Fibroblast of skin of scalp (primary cell): ENCODE data around the gene SDR42E1. TPM values are rescaled to one million over a fixed set of nuclear protein-coding genes. Genes with fewer than 3 reads are reported as not detected.

Source experiments
- DNase-seq: peaks from one replicate; pipeline ENCODE4 v3.0.0-alpha.2; 2013
- polyA plus RNA-seq, 2 experiments: library from polyadenylated mRNA; unstranded; fragments of 120-200 nt; gene quantifications; one replicate each; pipeline ENCODE4 v1.2.1, GENCODE V29; 2013; ENCODE audit not compliant: insufficient read length in 2 of 2

The SDR42E1 gene, protein sequence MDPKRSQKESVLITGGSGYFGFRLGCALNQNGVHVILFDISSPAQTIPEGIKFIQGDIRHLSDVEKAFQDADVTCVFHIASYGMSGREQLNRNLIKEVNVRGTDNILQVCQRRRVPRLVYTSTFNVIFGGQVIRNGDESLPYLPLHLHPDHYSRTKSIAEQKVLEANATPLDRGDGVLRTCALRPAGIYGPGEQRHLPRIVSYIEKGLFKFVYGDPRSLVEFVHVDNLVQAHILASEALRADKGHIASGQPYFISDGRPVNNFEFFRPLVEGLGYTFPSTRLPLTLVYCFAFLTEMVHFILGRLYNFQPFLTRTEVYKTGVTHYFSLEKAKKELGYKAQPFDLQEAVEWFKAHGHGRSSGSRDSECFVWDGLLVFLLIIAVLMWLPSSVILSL
- 0.10 TPM for polyA plus RNA-seq (2013, experiment 1 of 2; ENCODE audit: insufficient read length)
- 0.22 TPM for polyA plus RNA-seq (2013, experiment 2 of 2; ENCODE audit: insufficient read length)

DNA sequence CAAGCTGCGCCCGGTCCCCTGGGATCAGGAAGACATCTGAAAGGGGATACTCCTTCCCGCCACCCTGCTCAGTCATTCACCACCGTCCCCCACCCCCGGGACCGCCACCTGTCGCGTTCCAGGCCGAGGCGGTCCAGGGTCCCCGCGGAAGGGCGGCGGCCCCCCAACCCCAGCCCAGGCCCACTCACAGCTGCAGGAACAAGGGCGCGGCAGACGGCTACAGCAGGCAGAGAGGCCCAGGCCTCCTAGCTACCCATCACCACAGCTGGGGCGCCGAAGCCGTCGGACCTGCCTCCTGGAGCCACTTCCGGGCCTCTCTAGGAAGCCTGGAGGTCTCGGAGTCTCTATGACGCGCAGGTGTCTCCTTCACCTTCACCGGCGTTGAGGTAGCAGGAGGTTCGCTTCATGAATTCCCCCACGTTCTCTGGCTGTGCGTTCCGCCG lies at the start of gene SDR42E1:
SDR42E1 (minus strand) TSS at position 272 of the 443 bp plus-strand sequence. CDS start 10,612 bp downstream, outside the sequence.
- no peak for DNase-seq

DNA sequence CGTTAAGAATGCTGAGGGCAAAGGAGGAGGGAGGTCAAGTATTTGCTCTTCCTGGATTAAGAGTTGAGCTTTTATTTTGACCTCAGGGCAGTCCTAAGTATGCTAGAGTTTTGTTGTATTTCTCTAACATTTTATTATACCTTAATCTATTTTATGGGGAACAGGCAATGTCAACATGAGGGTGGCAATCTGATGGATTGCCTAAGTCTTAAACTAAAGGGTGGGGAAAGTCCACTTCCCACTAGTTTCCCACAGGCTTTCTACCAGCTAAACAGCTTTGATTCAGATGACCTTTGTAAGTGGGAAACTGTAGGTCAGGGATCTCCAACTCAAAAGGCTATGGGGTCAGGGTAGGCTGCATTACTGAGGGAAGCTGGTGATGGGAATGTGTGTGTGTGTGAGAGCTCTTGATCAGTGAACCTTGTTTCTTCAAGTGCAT lies 48.7 kb upstream of the SDR42E1 start:
- no peak for DNase-seq

DNA sequence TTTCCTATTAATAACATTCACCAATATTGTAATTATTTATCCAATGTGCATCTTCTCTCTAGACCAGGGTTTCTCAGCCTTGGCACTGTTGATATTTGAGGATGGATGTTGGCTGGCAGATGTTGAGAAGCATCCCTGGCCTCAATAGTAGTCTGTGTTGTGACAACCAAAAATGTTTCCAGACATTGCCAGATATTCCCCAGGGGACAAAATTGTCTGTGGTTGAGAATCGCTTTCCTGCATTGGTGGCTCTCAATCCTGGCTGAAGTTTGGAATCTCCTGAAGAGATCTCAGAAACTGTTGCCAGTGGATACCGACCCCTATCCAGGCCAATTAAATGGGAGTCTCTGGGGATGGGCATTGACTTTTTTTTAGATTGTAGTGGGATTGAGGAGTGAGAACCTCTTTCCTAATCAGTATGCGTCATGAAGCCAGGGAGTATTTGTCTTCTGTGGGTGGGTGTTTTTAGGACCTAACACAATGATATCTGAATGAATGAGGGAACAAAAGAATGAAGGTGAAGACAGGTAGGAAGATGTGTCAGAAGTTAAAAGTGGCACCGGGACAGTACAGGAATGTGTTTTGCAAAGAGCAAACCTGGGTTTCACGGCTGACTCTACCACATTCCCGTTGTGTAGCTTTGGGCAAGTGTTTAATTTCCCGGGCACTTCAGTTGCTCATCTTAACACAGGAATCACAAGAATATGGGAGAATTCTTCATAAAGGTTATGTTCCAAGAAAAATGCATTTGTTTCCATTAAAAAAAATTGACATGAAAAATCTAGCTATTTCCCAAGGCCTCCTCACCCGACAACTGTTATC lies 48.1 kb upstream of the SDR42E1 start:
- DNase-seq: peak; percentile 28

DNA sequence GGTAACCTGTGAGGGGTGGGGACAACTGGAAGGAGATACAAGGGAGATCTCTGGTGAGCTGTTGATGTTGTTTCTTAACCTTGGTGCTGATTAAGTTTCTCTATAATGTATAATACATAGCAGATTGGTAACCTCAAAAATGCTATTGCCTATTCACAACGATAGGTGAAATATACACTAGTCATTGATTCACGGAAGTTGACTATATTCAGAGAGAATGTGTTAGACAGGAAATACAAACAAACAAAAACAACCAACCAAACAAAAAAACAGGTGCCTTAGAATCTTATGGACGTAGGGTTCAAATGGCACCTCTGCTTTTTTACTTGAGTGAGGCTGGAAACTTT lies 45.3 kb upstream of the SDR42E1 start:
- DNase-seq: no peak

DNA sequence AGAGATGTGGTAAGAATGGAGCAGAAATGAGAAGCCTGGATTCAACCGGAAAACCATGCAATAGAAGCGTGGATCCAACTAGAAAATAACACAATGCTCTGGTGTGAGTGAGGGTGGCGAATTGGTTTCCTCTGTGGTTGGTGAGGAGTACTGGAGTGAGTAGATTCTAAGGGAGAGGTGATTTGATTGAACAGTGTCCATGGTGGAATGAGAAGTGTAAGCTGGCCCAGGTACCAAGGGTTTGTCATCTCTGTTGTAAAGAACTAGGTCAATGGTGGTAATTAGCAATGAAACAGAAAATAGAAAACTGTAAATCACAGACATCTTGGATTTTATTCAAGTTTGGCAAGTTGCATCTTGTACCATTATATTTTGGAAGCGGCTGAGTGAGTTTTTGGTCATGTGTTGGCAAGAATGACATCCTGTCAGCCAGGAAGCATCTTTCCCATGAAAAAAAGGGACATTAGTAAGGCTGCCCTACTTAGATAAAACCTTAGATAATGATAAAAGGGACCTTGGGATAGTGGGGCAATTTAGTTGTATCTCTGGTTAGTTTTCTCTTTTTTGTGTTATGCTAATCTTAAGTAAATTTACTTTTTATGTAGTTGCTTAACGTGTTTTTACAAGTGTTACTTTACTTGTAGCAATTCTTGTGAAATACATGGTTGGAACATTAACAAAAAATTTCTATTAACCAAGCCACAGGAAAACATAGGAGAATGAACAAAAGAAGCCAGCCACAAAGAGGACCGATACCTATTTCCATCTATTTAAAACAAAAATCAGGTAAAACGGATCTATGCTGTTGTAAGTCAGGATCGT lies 44.7 kb upstream of the SDR42E1 start:
- no peak for DNase-seq

DNA sequence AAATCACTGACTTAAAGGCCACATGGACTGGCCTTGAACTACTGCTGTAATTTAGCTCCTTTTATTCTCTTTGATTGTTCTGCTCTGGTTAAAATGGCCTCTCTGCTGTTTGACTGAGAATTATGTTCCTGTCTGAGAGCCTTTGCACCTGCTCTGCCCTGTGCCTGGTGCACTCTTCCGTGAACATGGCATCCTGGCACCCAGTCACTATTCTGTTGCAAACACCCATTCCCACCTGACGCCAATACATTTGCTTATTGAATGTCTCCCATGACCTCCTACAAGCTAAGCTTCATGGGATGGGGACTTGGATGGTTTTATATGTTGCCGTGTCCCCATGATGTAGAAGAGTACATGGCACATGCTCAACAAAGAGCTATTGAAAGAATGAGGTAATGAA lies 43.8 kb upstream of the SDR42E1 start:
- no peak for DNase-seq

DNA sequence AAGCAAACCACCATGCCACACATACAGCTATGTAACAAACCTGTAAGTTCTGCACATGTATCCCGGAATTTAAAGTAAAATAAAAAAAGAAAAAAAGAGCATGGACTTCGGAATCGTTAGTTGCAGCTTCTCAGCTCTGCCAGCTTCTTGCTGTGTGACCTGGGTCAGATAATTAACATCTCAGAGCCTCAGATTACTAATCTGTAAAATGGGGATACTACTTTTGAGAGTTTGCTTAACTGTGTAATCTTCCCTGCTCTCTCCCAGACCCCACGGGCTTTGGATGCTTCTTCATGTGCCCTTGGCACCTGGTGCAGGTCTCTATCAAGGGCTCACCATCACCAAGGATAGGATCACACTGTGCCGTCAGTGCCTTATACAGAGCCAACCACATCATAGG lies 40.4 kb upstream of the SDR42E1 start:
- DNase-seq: no peak

DNA sequence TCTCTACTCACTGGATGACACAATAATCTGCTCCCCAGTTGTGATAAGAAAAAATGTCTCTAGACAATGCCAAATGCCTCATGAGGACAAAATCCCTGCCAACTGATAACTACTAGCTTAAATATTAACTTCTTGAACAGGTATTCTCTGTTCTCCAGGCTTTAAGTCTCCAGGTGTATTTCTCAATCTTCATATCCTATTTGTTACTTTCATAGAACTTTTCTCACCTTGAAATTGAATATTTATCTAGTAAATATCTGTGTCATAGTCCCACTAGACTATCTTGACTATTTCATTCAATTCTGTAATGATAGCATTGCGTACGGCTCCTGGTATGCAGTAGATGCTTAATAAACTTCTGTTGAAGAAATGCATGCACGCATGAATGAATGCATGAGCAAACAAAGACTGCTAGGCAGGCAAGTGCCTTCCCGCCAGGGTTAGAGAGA lies 39.7 kb upstream of the SDR42E1 start:
- DNase-seq: no peak

DNA sequence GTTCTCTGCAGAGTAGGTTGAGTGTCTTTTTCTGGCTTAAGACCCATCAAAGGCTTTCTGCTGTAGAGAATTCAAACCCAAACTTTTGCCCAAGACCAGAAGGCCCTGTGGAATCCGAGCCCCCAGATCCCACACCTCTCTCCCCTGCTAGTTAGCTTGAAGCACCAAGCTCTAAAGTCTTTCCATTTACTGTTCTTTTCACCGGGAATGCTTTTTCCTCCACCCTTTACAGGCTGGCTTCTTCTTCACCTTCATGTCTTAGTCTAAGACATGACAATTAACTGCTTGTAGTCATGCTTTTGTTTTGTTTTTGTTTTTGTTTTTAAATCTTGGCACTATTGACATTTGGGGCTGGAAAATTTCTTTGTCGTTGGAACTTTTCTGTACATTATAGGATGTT lies 39.2 kb upstream of the SDR42E1 start:
- DNase-seq: no peak

DNA sequence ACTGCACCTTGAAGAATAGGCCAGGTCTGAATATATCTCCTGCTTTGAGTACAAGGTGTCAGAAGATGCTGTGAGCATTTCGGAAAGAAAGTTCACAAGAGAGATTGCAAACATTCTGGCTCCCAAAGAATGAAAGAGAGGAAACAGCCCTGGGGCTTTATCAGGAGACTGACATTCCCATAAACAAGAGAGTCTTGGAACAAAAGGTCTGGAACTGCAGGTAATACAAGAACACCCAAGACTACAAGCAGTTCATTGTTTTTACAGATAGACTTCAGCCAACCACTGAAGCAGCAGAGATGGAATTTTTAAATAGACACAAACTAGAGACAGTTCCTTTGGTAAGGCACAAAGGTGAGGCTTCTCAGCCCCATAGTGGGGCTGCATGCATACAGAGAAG lies 38.2 kb upstream of the SDR42E1 start:
- DNase-seq: no peak

DNA sequence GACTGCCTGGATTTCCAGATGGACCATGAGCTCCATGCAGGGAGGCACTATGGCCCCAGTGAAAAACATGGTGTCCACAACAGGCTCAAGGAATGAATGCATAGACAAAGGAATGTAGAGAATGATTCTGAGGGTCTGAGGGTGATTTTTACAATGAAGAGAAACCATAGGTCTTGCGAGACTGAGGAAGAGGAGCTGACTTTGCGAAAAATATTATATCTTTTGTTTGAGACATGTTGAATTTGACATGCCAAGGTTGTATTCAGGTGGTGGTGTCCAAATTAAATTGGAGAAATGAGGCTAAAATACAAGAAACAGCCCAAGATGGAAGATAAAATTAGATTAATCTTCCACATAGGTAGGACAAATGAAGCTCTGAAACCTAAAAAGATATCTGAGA lies 36.5 kb upstream of the SDR42E1 start:
- DNase-seq: no peak

DNA sequence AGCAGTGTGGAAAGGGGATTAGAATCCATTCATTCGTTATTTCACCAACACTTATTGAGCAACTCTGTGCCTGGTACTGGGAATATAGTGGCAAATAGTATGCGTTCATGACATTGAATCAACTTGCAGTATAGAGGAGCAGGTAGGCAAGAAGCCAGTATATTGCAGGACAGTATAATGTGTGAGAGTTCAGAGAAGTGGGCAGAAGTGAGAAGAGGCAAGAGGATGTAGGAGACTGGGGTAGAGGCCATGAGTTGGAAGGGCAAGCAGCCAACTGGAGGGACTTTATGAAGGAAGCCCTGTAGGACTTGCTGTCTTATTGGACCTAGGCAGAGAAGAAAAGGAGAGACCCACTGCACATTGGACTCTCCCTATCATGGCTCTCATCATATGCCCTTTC lies 36.1 kb upstream of the SDR42E1 start:
- DNase-seq: no peak

DNA sequence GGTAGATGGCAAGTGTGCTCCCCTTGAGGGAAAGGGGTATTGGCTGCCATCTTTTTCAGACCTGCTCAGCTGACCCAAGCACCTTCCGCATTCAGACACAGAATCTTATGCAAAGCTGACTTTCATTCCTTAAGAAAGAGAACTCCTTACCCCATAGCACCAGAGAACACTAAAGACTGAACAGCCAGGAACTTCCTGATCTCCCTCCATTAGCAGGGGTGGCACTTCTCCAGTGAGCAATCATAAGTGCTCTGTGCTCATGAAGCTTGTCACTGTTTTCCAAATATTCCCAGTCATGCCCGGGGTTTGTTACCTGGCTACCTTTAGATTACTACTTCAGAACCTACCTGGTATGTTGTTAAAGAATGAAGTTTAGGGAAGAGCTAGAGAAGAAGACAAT lies 35.7 kb upstream of the SDR42E1 start:
- DNase-seq: no peak

DNA sequence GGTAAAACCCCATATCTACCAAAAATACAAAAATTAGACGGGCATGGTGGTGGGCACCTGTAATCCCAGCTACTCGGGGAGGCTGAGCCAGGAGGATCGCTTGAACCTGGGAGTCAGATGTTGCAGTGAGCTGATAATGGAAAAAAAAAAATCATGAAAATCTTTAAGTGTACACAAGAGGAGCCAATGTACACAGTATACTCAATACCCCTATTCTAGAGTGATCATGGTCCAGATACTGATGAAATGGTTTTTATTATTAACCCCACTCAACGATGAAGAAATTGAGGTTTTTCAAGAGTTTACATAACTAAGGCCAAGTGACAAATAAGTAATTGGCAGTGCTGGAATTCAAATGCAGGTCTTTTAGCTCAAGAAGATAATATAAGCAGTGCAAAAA lies 35.3 kb upstream of the SDR42E1 start:
- DNase-seq: no peak

DNA sequence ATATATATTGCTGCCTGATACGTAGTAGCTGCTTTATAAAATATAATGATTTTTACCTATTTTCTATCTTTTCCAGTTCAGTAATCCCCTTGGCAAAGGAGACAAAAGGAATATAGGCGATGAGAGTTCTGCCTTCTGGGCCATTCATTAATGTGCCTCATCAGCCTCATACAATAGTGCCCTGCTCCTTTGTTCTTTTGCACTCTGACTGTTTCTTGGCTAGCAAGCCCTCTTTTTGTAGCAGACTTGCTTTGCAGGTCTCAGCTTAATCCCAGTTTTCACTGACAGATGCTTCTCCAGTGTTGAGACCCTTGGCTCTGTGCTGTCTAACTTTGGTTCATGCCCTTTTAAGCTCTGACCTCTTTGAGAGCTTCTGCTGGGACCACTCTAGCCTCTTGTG lies 34.2 kb upstream of the SDR42E1 start:
- no peak for DNase-seq

DNA sequence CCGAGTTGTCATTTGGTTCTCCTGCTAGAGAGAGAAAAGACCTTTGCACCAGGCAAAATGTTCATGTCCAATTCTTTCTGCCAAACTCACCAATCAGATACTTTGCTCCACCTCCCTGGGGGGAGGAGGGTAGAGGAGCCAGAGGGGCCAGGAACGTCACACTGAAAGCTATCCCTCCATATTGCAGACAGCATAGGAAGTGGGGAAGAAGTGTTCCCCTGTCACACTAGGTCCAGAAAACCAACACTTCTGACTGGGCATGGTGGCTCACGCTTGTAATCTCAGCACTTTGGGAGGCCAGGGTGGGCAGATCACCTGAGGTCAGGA lies 33.3 kb upstream of the SDR42E1 start:
- DNase-seq: no peak

DNA sequence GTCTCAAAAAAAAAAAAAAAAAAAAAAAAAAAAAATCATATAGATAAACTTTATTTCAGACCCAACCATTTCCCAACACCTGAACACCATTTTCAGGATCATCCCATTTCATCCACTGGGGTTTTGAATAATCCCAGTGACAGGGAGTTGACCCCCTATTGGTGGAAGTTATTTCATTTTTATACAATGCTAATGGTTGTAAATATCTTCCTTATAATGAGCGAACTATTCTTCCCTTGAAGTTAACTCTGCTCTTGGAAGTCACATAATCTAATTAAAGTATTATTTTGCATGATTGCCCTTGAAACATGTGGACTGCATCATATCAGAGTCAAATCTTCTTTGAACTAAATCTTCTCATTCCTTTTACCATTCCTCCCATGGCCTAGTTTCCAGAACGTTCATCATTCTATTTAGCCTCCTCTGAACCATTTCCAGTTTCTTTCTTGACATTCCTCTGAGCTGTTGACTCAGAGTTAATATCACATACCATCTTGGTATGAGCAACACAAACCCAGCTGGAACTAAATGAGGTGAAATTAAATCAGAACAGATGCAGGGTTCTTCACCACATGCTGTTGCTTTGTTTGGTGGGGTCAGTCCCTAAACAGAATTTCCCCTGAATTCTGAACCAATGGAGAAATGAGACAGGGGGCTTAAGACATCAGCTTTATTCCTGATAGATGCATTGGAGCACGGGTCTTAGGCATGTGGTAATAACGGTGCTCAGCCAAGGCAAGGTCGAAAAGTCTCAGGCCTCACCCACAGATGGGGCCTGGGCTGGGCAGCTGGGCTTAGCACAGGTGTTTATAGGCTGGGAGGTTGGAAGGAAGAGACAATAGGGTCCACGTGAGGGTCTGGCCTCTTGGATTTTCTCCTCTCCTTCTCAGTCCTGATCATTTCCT lies 32.7 kb upstream of the SDR42E1 start:
- peak; percentile 79 for DNase-seq

DNA sequence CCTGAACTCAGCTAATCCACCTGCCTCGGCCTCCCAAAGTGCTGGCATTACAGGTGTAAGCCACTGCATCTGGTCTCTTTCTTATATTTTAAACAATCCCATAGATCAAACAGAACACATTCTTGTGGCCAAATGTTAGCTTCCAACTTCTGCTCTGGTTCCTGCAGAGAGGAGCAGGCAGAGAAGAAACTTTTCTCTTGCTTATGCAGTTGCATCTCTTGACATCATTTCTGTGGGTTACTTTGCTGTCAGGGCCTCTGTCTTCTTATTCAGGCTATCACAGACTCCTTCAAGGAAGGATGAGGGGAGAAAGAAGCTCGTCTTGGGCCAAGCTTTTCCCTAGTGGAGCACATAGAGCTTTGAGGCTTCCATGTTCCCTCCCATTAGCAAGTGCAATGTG lies 31.6 kb upstream of the SDR42E1 start:
- DNase-seq: no peak

DNA sequence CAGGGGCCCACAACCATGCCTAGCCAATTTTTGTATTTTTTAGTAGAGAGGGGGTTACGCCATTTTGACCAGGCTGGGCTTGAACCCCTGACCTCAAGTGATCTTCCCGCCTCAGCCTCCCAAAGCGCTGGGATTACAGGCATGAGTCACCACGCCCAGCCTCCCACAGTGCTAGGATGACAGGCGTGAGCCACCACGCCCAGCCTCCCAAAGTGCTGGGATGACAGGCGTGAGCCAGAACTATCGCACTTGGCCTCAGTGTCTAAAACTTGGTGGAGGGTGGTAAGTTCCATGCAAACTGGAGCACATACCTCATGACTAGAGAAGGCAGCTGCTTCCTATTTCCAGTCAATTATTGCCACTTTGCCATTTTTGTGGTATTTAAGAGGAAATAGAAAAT lies 30.9 kb upstream of the SDR42E1 start:
- no peak for DNase-seq

DNA sequence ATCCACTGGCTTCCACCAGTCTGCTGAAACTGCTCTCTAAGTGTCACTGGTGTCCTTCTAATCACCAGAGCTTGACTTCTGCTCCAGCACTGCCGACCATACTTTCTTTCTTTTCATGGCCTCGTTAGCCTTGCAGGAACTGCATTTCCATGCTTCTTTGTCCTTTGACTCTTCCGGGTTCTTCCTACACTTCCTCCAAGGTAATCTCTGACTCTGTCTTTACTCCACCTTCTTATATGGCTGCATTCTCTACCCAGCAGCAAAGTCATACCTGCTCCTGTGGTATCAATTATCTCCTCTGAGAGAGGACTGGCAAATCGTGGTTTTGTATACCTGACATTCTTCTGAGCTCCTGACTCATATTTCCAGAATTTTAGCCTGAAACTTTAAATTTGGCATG lies 30.3 kb upstream of the SDR42E1 start:
- no peak for DNase-seq

DNA sequence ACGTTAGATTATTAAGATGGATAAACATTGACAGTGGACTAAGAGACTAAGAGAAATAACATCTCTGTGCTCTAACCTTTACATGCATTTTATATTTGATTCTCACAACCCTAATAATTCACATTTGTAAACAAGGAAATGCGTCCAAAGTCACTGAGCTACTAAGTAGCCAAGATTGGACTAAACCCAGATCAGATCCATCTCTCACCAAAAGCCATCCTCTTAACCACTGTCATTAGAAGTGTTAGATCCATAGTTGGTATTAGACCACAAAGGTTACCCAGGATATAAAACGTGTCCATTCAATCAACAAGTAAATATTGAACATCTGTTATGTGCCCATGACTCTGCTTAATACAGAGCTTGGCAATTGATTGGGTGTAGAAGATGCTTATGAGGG lies 29.0 kb upstream of the SDR42E1 start:
- no peak for DNase-seq

DNA sequence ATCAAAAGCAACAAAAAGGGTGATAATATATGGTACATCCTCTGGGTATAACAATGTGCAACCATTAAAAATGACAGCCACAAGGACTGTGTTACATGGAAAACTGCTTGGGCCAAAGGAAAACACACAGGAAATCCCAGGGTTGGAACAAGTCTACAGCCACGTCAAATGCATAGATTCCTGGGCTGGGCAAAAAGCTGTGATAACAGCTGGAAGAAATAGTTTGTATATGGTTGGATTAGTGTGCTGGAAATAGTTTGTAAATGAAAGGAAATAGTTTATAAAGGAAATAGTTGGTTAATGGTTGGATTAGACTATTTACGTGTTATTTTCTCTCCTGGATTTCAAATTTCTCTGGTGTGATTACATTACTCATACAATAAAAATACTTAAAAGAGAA lies 26.4 kb upstream of the SDR42E1 start:
- peak; percentile 38 for DNase-seq
